Kidney (tissue), 14 donors: ENCODE results near the gene PCDH9. TPM values are rescaled to one million over a fixed set of nuclear protein-coding genes. Genes with fewer than 3 reads are reported as not detected.

Source experiments
- DNase-seq, 5 donors: peaks; one replicate each; pipeline ENCODE4 v3.0.0-alpha.2; 2013 to 2020
- FAIRE-seq: peaks from 2 replicates; lab custom pipeline; 2012; peaks lifted over from hg19 to GRCh38; lab: Jason Lieb, UNC
- H3K27ac ChIP-seq, 2 donors: one replicate each; pipeline ENCODE4 v1.7.0; 2013; ENCODE audit warnings: low read depth in 2 of 2, low read length in 2 of 2, inconsistent platforms in 1 of 2
- H3K27me3 ChIP-seq: one replicate; pipeline ENCODE4 v1.7.1; 2013; ENCODE audit warnings: low read length, inconsistent platforms; ENCODE audit not compliant: control insufficient read depth, insufficient read depth
- H3K36me3 ChIP-seq, 3 donors: one replicate each; pipeline versions ENCODE4 v1.7.0 to v1.7.1; 2013; ENCODE audit warnings: low read length in 3 of 3, control low read depth in 1 of 3, inconsistent platforms in 1 of 3; ENCODE audit not compliant: insufficient read depth in 3 of 3, control insufficient read depth in 2 of 3
- H3K4me1 ChIP-seq, 3 donors: one replicate each; pipeline versions ENCODE4 v1.7.0 to v1.7.1; 2013; ENCODE audit warnings: low read length in 3 of 3, inconsistent platforms in 1 of 3, low read depth in 1 of 3; ENCODE audit not compliant: control insufficient read depth in 2 of 3, insufficient read depth in 2 of 3
- H3K4me3 ChIP-seq, 3 donors: one replicate each; pipeline versions ENCODE4 v1.7.0 to v1.8.1; 2013; ENCODE audit warnings: low read length in 3 of 3, control low read depth in 1 of 3, inconsistent platforms in 1 of 3
- H3K9ac ChIP-seq, 3 donors: one replicate each; pipeline versions ENCODE4 v1.7.0 to v1.7.1; 2013; ENCODE audit warnings: low read length in 3 of 3, control low read depth in 1 of 3, inconsistent platforms in 1 of 3
- H3K9me3 ChIP-seq, 3 donors: one replicate each; pipeline versions ENCODE4 v1.7.0 to v1.7.1; 2013; ENCODE audit warnings: low read length in 3 of 3, control low read depth in 1 of 3, inconsistent platforms in 1 of 3; ENCODE audit not compliant: control insufficient read depth in 2 of 3, insufficient read depth in 1 of 3
- CTCF ChIP-seq: IDR thresholded peaks from 3 replicates; pipeline ENCODE4 v1.5.1; 2012; ENCODE audit warnings: mild to moderate bottlenecking, moderate library complexity, borderline replicate concordance; ENCODE audit not compliant: insufficient read depth; ENCODE audit errors: extremely low read depth
- intact Hi-C: fragments of 100-400 bp; cut with DNase I; formaldehyde crosslinking; loops from one replicate; pipeline ENCODE4 v1.11.1; 2022
- polyA plus RNA-seq: library from polyadenylated mRNA; stranded (reverse); fragments of 350-450 nt; fragmentation: Illumina TruSeq; extraction: RNeasy Lipid Tissue Mini Kit (QIAGEN cat#74804); gene quantifications from one replicate; pipeline ENCODE4 v1.2.3, GENCODE V29; 2014; ENCODE audit warnings: low read depth, low replicate concordance; ENCODE audit not compliant: insufficient read depth
- total RNA-seq: library from RNA; stranded (reverse); fragmentation: NEBNext Ultra II Directional; extraction: Animal tissue kit (Norgen Biotek cat#: 25700); gene quantifications from one replicate; pipeline ENCODE4 v1.2.1, GENCODE V29; 2021
- donor health status: control.
- donor health status: control.
- donor health status: control.
- donor health status: control.
- donor health status: control.
- donor health status: DM: yes; HTN: yes; CAD: no.
- donor health status: Normal renal cell carcinoma (clear cell type).

Gene PCDH9
- total and polyA plus RNA-seq, 2 donors from 2014 or later, result 1.6 to 9.5 TPM

GRCh38 chr13:66996503-66996902, 233.6 kb downstream of the PCDH9 start:
- peak in 1 of 5 donors; percentile 13 for DNase-seq
- H3K9ac ChIP-seq, result no peak overlapping the region
- no peaks in the 10 kb centered on the region for H3K4me1 ChIP-seq
- no peaks in the 10 kb centered on the region for H3K27me3 ChIP-seq
- intact Hi-C loops, result no loop called here
- no peak overlapping the region for H3K27ac ChIP-seq
- no peak for FAIRE-seq
- no peaks in the 10 kb centered on the region for H3K9me3 ChIP-seq
- no peak for TF ChIP-seq CTCF
- no peaks in the 10 kb centered on the region for H3K36me3 ChIP-seq
- no peak overlapping the region for H3K4me3 ChIP-seq

GRCh38 chr13:66995203-66995611, 234.9 kb downstream of the PCDH9 start:
- intact Hi-C loops, result no loop called here
- Histone ChIP-seq H3K9ac (no peak overlapping the region), H3K36me3 (no peaks in the 10 kb centered on the region), H3K9me3 (no peaks in the 10 kb centered on the region), H3K4me3 (peak overlapping the region in 2 of 3 donors; percentile 59 to 70), H3K27ac (no peak overlapping the region), H3K27me3 (no peaks in the 10 kb centered on the region), H3K4me1 (no peaks in the 10 kb centered on the region)
- no peak for TF ChIP-seq CTCF
- no peak for FAIRE-seq
- peak in 1 of 5 donors; percentile 14 for DNase-seq

- no peaks in the 10 kb centered on the region for H3K9me3 ChIP-seq
- DNase-seq (peak in 2 of 5 donors; percentile 16), FAIRE-seq (no peak)
- H3K27me3 ChIP-seq, result no peaks in the 10 kb centered on the region
- H3K9ac ChIP-seq, result peak overlapping the region in 1 of 3 donors; percentile 3
- intact Hi-C loops, result no loop called here
- peak overlapping the region in 2 of 3 donors; percentile 59 to 70 for H3K4me3 ChIP-seq
- TF ChIP-seq CTCF, result no peak
- H3K4me1 ChIP-seq, result no peaks in the 10 kb centered on the region
- H3K36me3 ChIP-seq, result no peaks in the 10 kb centered on the region
- no peak overlapping the region for H3K27ac ChIP-seq
Measured at GRCh38 chr13:66994517-66995202, 235.5 kb downstream of the PCDH9 start.
